WTC11 (cell line): Measurements from ENCODE around the gene ZNRF1. TPM values are rescaled to one million over a fixed set of nuclear protein-coding genes. Genes with fewer than 3 reads are reported as not detected.
A peak's percentile ranks its signal among the peaks of the same experiment; 100 is the strongest.

Source experiments
- ATAC-seq: fragments of 200-7000 bp; cut with Tn5 transposase; 2 replicates; pipeline ENCODE4 v1.10.0; 2021; ENCODE audit warnings: mild to moderate bottlenecking, moderate library complexity
- CTCF ChIA-PET: fragments of 300-600 bp; sonication (Branson Sonifier 250); formaldehyde crosslinking; loops from one replicate; lab custom pipeline; 2021; ENCODE audit warnings: antibody characterized with exemption; lab: Charles Lee
- POLR2A ChIA-PET: fragments of 350-600 bp; sonication (Branson Sonifier 250); formaldehyde crosslinking; loops from one replicate; lab custom pipeline; 2021; ENCODE audit warnings: antibody characterized with exemption; lab: Charles Lee
- DNase-seq: peaks from one replicate; pipeline ENCODE4 v3.0.0; 2021; ENCODE audit warnings: low spot score
- H3K27ac Mint-ChIP-seq: 2 replicates; pipeline ENCODE4 v1.8.0; 2021; ENCODE audit warnings: mixed read lengths
- H3K27me3 Mint-ChIP-seq: 2 replicates; pipeline ENCODE4 v1.8.0; 2021; ENCODE audit warnings: low read depth, mild to moderate bottlenecking, moderate library complexity, mixed read lengths
- H3K36me3 Mint-ChIP-seq: 2 replicates; pipeline ENCODE4 v1.8.0; 2021; ENCODE audit warnings: mixed read lengths
- H3K4me1 Mint-ChIP-seq: 2 replicates; pipeline ENCODE4 v1.8.0; 2022; ENCODE audit warnings: mixed read lengths
- H3K4me3 Mint-ChIP-seq: 2 replicates; pipeline ENCODE4 v1.8.0; 2021; ENCODE audit warnings: mild to moderate bottlenecking, moderate library complexity, mixed read lengths
- H3K9me3 Mint-ChIP-seq: 2 replicates; pipeline ENCODE4 v1.8.0; 2021; ENCODE audit warnings: mixed read lengths
- ATF1 ChIP-seq: sonication (generic); formaldehyde crosslinking; IDR thresholded peaks from 2 replicates; pipeline ENCODE4 v1.8.1; 2023; ENCODE audit warnings: mild to moderate bottlenecking, moderate library complexity, missing genetic modification reagents
- ATF3 ChIP-seq: sonication (generic); formaldehyde crosslinking; conservative IDR thresholded peaks from 2 replicates; pipeline ENCODE4 v1.8.1; 2022; ENCODE audit warnings: mild to moderate bottlenecking, missing genetic modification reagents
- GTF2I ChIP-seq: fragments of 250-450 bp; sonication (Bioruptor Pico); conservative IDR thresholded peaks from 2 replicates; pipeline ENCODE4 v1.4.0; 2021; ENCODE audit warnings: mild to moderate bottlenecking
- NFE2L1 ChIP-seq: sonication (generic); formaldehyde crosslinking; IDR thresholded peaks from 2 replicates; pipeline ENCODE4 v1.8.1; 2023; ENCODE audit warnings: missing genetic modification reagents
- NFYB ChIP-seq: sonication (generic); formaldehyde crosslinking; conservative IDR thresholded peaks from 2 replicates; pipeline ENCODE4 v1.8.0; 2022; ENCODE audit warnings: low read depth, missing genetic modification reagents
- NR2C2 ChIP-seq: sonication (generic); formaldehyde crosslinking; IDR thresholded peaks from 2 replicates; pipeline ENCODE4 v1.8.0; 2022; ENCODE audit warnings: mild to moderate bottlenecking, missing genetic modification reagents
- OVOL2 ChIP-seq: fragments of 250-450 bp; sonication (Bioruptor Pico); IDR thresholded peaks from 2 replicates; pipeline ENCODE4 v1.9.0; 2021; ENCODE audit warnings: mild to moderate bottlenecking, borderline replicate concordance
- RELA ChIP-seq: sonication (generic); formaldehyde crosslinking; IDR thresholded peaks from 2 replicates; pipeline ENCODE4 v1.8.1; 2022; ENCODE audit warnings: missing genetic modification reagents, mild to moderate bottlenecking, borderline replicate concordance
- SMAD4 ChIP-seq: sonication (generic); formaldehyde crosslinking; IDR thresholded peaks from 2 replicates; pipeline ENCODE4 v1.8.0; 2022; ENCODE audit warnings: mild to moderate bottlenecking, missing genetic modification reagents
- ZBTB43 ChIP-seq: sonication (generic); formaldehyde crosslinking; IDR thresholded peaks from 2 replicates; pipeline ENCODE4 v1.8.1; 2023; ENCODE audit warnings: mild to moderate bottlenecking, missing genetic modification reagents
- ZNF121 ChIP-seq: sonication (generic); formaldehyde crosslinking; IDR thresholded peaks from 2 replicates; pipeline ENCODE4 v1.8.0; 2023; ENCODE audit warnings: missing genetic modification reagents
- total RNA-seq: library from RNA; stranded (reverse); gene quantifications from 3 replicates; pipeline ENCODE4 v1.2.3, GENCODE V29; 2021
- TF ChIP-seq, protein P1 (sequence below): sonication (generic); formaldehyde crosslinking; conservative IDR thresholded peaks from 2 replicates; pipeline ENCODE4 v1.8.1; 2023; ENCODE audit warnings: mild to moderate bottlenecking, low read depth, missing genetic modification reagents, moderate library complexity
- TF ChIP-seq, protein P2 (sequence below): sonication (generic); formaldehyde crosslinking; IDR thresholded peaks from 2 replicates; pipeline ENCODE4 v1.8.1; 2022; ENCODE audit warnings: missing genetic modification reagents, borderline replicate concordance
- TF ChIP-seq, protein P3 (sequence below): fragments of 250-450 bp; sonication (Bioruptor Pico); IDR thresholded peaks from 2 replicates; pipeline ENCODE4 v1.9.0; 2021; ENCODE audit warnings: moderate library complexity, mild to moderate bottlenecking, inconsistent platforms, borderline replicate concordance
- TF ChIP-seq, protein P4 (sequence below): sonication (generic); formaldehyde crosslinking; IDR thresholded peaks from 2 replicates; pipeline ENCODE4 v1.8.1; 2023; ENCODE audit warnings: mild to moderate bottlenecking, moderate library complexity, missing genetic modification reagents
- TF ChIP-seq, protein P5 (sequence below): fragments of 250-450 bp; sonication (Bioruptor Pico); IDR thresholded peaks from 2 replicates; pipeline ENCODE4 v1.9.0; 2021; ENCODE audit warnings: mild to moderate bottlenecking

Gene ZNRF1
- total RNA-seq, 1 experiment from 2014 or later = 47.6 TPM

DNA sequence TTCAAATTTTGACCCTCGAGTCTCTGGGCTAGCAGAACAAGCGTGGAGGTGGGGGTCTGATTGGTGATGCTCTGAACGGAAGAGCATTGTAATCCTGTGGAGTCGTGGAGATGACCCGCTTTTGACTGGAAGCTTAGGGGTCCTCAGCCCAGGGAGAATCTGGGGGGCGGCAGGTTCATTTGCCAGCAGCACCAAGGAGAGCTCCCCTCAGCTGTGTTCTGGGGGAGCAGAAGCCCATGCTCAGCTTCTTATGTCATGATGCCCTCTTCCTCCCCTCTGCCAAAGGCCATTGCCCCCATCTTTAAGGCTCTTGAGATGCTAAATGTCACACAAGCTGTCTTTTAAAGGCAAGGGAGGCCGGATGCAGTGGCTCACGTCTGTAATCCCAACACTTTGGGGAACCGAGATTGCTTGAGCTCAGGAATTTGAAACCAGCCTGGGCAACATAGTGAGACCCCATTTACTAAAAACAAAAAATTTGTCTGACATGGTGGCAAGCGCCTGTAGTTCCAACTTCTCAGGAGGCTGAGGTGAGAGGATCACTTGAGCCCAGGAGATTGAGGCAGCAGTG, 98.5 kb downstream of the ZNRF1 start:
- DNase-seq (no peak), ATAC-seq (no peak)
- POLR2A ChIA-PET = no interaction called here
- CTCF ChIA-PET = interaction anchor here (0.7 to 9.3 kb wide), 14 partner anchors 9 to 99 kb away, joined by 3 to 135 read pairs (median 4); partner anchors contain the start of gene ZNRF1
- no peaks in the 10 kb centered on the region for H3K36me3 Mint-ChIP-seq
- no peak for TF ChIP-seq NR2C2 (CRISPR knock-in tag)
- peak; percentile 90 for TF ChIP-seq ZNF121 (CRISPR knock-in tag)
- TF ChIP-seq GTF2I (CRISPR knock-in tag) = 0 out of 2 replicates have a peak, but pooled peaks have one; percentile 27
- TF ChIP-seq, protein P1, sequence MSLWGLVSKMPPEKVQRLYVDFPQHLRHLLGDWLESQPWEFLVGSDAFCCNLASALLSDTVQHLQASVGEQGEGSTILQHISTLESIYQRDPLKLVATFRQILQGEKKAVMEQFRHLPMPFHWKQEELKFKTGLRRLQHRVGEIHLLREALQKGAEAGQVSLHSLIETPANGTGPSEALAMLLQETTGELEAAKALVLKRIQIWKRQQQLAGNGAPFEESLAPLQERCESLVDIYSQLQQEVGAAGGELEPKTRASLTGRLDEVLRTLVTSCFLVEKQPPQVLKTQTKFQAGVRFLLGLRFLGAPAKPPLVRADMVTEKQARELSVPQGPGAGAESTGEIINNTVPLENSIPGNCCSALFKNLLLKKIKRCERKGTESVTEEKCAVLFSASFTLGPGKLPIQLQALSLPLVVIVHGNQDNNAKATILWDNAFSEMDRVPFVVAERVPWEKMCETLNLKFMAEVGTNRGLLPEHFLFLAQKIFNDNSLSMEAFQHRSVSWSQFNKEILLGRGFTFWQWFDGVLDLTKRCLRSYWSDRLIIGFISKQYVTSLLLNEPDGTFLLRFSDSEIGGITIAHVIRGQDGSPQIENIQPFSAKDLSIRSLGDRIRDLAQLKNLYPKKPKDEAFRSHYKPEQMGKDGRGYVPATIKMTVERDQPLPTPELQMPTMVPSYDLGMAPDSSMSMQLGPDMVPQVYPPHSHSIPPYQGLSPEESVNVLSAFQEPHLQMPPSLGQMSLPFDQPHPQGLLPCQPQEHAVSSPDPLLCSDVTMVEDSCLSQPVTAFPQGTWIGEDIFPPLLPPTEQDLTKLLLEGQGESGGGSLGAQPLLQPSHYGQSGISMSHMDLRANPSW (CRISPR knock-in tag) = no peak
- no peak overlapping the region; the same call in 1 of the 2 replicates for H3K4me3 Mint-ChIP-seq
- H3K27ac Mint-ChIP-seq = no peak overlapping the region
- H3K27me3 Mint-ChIP-seq = no peaks in the 10 kb centered on the region
- peaks cover 69% of the 10 kb centered on the region for H3K4me1 Mint-ChIP-seq
- H3K9me3 Mint-ChIP-seq = no peaks in the 10 kb centered on the region

- ATAC-seq (no peak), DNase-seq (no peak)
- H3K4me1 Mint-ChIP-seq = peaks cover 61% of the 10 kb centered on the region
- TF ChIP-seq ZNF121 (CRISPR knock-in tag) (peak; percentile 71), ZBTB43 (no peak), NFE2L1 (CRISPR knock-in tag) (no peak)
- TF ChIP-seq, protein P2, sequence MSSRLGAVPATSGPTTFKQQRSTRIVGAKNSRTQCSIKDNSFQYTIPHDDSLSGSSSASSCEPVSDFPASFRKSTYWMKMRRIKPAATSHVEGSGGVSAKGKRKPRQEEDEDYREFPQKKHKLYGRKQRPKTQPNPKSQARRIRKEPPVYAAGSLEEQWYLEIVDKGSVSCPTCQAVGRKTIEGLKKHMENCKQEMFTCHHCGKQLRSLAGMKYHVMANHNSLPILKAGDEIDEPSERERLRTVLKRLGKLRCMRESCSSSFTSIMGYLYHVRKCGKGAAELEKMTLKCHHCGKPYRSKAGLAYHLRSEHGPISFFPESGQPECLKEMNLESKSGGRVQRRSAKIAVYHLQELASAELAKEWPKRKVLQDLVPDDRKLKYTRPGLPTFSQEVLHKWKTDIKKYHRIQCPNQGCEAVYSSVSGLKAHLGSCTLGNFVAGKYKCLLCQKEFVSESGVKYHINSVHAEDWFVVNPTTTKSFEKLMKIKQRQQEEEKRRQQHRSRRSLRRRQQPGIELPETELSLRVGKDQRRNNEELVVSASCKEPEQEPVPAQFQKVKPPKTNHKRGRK (CRISPR knock-in tag) = no peak
- no peak overlapping the region for H3K4me3 Mint-ChIP-seq
- no peaks in the 10 kb centered on the region for H3K9me3 Mint-ChIP-seq
- POLR2A ChIA-PET = interaction anchor here (1.0 kb wide), 2 partner anchors 15 to 113 kb away, joined by 3 read pairs; partner anchors contain the start of gene WDR59
- CTCF ChIA-PET = interaction anchor here (1.0 to 9.3 kb wide), 7 partner anchors 11 to 100 kb away, joined by 3 to 135 read pairs (median 8); partner anchors contain the start of gene ZNRF1
- no peaks in the 10 kb centered on the region for H3K27me3 Mint-ChIP-seq
- no peak overlapping the region for H3K27ac Mint-ChIP-seq
- H3K36me3 Mint-ChIP-seq = no peaks in the 10 kb centered on the region
Observed at GRCh38 chr16:75097941-75098901, 99.4 kb downstream of the ZNRF1 start.

GRCh38 chr16:75099075-75099667, 100.3 kb downstream of the ZNRF1 start:
- ChIA-PET POLR2A (no interaction called here), CTCF (interaction anchor here (1.0 to 9.3 kb wide), 4 partner anchors 10 to 101 kb away, joined by 3 to 135 read pairs (median 25); partner anchors contain the start of gene ZNRF1)
- Mint-ChIP-seq H3K27me3 (no peaks in the 10 kb centered on the region), H3K9me3 (peaks cover 3% of the 10 kb centered on the region), H3K4me3 (no peak overlapping the region), H3K27ac (peak overlapping the region; percentile 46; the same call in 1 of the 2 replicates), H3K36me3 (peaks cover 3% of the 10 kb centered on the region), H3K4me1 (peaks cover 61% of the 10 kb centered on the region)
- ATAC-seq (no peak), DNase-seq (no peak)
- TF ChIP-seq RELA (CRISPR knock-in tag) = no peak
- no peak for TF ChIP-seq OVOL2 (CRISPR knock-in tag)
- TF ChIP-seq, protein P3, sequence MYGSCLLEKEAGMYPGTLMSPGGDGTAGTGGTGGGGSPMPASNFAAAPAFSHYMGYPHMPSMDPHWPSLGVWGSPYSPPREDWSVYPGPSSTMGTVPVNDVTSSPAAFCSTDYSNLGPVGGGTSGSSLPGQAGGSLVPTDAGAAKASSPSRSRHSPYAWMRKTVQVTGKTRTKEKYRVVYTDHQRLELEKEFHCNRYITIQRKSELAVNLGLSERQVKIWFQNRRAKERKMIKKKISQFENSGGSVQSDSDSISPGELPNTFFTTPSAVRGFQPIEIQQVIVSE (CRISPR knock-in tag) = no peak
- TF ChIP-seq, protein P4, sequence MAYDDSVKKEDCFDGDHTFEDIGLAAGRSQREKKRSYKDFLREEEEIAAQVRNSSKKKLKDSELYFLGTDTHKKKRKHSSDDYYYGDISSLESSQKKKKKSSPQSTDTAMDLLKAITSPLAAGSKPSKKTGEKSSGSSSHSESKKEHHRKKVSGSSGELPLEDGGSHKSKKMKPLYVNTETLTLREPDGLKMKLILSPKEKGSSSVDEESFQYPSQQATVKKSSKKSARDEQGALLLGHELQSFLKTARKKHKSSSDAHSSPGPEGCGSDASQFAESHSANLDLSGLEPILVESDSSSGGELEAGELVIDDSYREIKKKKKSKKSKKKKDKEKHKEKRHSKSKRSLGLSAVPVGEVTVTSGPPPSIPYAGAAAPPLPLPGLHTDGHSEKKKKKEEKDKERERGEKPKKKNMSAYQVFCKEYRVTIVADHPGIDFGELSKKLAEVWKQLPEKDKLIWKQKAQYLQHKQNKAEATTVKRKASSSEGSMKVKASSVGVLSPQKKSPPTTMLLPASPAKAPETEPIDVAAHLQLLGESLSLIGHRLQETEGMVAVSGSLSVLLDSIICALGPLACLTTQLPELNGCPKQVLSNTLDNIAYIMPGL (CRISPR knock-in tag) = no peak
- TF ChIP-seq, protein P5, sequence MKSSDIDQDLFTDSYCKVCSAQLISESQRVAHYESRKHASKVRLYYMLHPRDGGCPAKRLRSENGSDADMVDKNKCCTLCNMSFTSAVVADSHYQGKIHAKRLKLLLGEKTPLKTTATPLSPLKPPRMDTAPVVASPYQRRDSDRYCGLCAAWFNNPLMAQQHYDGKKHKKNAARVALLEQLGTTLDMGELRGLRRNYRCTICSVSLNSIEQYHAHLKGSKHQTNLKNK (CRISPR knock-in tag) = no peak
- TF ChIP-seq NFYB (CRISPR knock-in tag) = no peak
- no peak for TF ChIP-seq ZBTB43
- no peak for TF ChIP-seq SMAD4 (CRISPR knock-in tag)
- no peak for TF ChIP-seq ATF1 (CRISPR knock-in tag)
- no peak for TF ChIP-seq ATF3 (CRISPR knock-in tag)
- no peak for TF ChIP-seq ZNF121 (CRISPR knock-in tag)
